Neural progenitor cell (in vitro differentiated cells): ENCODE results near the gene UNC5B. TPM values are rescaled to one million over a fixed set of nuclear protein-coding genes. Genes with fewer than 3 reads are reported as not detected.
"Not testable (repeated sequence)": the region's sequence is repeated elsewhere in the genome, so short reads cannot be mapped to it uniquely, and the experiment has no call there.

ENCODE experiments used
- DNase-seq: peaks from one replicate; pipeline ENCODE4 v3.0.0-alpha.2; 2016; ENCODE audit warnings: low spot score
- H2AFZ ChIP-seq: fragments of 200-600 bp; sonication (generic); replicated peaks from 2 replicates; pipeline ENCODE4 v1.6.1; 2016; ENCODE audit warnings: antibody characterized with exemption
- H3F3A ChIP-seq: fragments of 200-600 bp; sonication (generic); 2 replicates; pipeline ENCODE4 v1.6.1; 2016; ENCODE audit warnings: antibody characterized with exemption, low read depth
- H3K27ac ChIP-seq: fragments of 200-600 bp; sonication (generic); 2 replicates; pipeline ENCODE4 v1.5.1; 2016; ENCODE audit warnings: mild to moderate bottlenecking
- H3K27me3 ChIP-seq: fragments of 200-600 bp; sonication (generic); 2 replicates; pipeline ENCODE4 v1.6.1; 2016; ENCODE audit warnings: mild to moderate bottlenecking, moderate library complexity
- H3K36me3 ChIP-seq: fragments of 200-600 bp; sonication (generic); 2 replicates; pipeline ENCODE4 v1.5.1; 2016
- H3K4me1 ChIP-seq: fragments of 200-600 bp; sonication (generic); 2 replicates; pipeline ENCODE4 v1.6.1; 2016; ENCODE audit warnings: mixed run types
- H3K4me2 ChIP-seq: fragments of 200-600 bp; sonication (generic); 2 replicates; pipeline ENCODE4 v1.6.1; 2016
- H3K4me3 ChIP-seq: fragments of 200-600 bp; sonication (generic); 2 replicates; pipeline ENCODE4 v1.5.1; 2016
- H3K79me2 ChIP-seq: fragments of 200-600 bp; sonication (generic); 2 replicates; pipeline ENCODE4 v1.6.1; 2016; ENCODE audit warnings: low read depth
- H3K9ac ChIP-seq: fragments of 200-600 bp; sonication (generic); 2 replicates; pipeline ENCODE4 v1.6.1; 2016
- H3K9me3 ChIP-seq: fragments of 200-600 bp; sonication (generic); 2 replicates; pipeline ENCODE4 v1.5.1; 2016; ENCODE audit warnings: low read depth
- H4K20me1 ChIP-seq: fragments of 200-600 bp; sonication (generic); 2 replicates; pipeline ENCODE4 v1.6.1; 2016; ENCODE audit warnings: low read depth
- H3K27ac Mint-ChIP-seq: 3 replicates; pipeline ENCODE4 v1.8.0; 2021; ENCODE audit warnings: mixed read lengths
- H3K27me3 Mint-ChIP-seq: 2 replicates; pipeline ENCODE4 v1.8.0; 2022; ENCODE audit warnings: low read depth, mild to moderate bottlenecking, inconsistent platforms, moderate library complexity, mixed read lengths; ENCODE audit not compliant: insufficient read depth
- H3K36me3 Mint-ChIP-seq: 3 replicates; pipeline ENCODE4 v1.8.0; 2021; ENCODE audit warnings: mixed read lengths
- H3K4me1 Mint-ChIP-seq: 3 replicates; pipeline ENCODE4 v1.8.0; 2021; ENCODE audit warnings: mixed read lengths
- H3K4me3 Mint-ChIP-seq: 3 replicates; pipeline ENCODE4 v1.8.0; 2021; ENCODE audit warnings: mild to moderate bottlenecking, moderate library complexity, mixed read lengths
- H3K9me3 Mint-ChIP-seq: 3 replicates; pipeline ENCODE4 v1.8.0; 2020; ENCODE audit warnings: mixed read lengths
- EZH2 ChIP-seq: fragments of 200-600 bp; sonication (generic); IDR thresholded peaks from 2 replicates; pipeline ENCODE4 v1.6.1; 2017; ENCODE audit warnings: antibody characterized with exemption, mild to moderate bottlenecking, moderate library complexity
- EZH2phosphoT487 ChIP-seq: fragments of 200-600 bp; sonication (generic); IDR thresholded peaks from 2 replicates; pipeline ENCODE4 v1.6.1; 2017; ENCODE audit warnings: antibody characterized with exemption
- total RNA-seq: library from RNA; depleted of rRNA; stranded (reverse); fragments of >200 nt; gene quantifications from 2 replicates; pipeline ENCODE4 v1.2.3, GENCODE V29; 2015; ENCODE audit warnings: low replicate concordance
- TF ChIP-seq, protein P1 (sequence below): fragments of 200-600 bp; sonication (generic); IDR thresholded peaks from 2 replicates; pipeline ENCODE4 v1.5.1; 2017; ENCODE audit warnings: antibody characterized with exemption, mild to moderate bottlenecking

Gene UNC5B
- total RNA-seq, 1 donor from 2014 or later, result 3.3 TPM

- H3K27ac ChIP-seq, result no peak overlapping the region
- peaks cover 41% of the 10 kb centered on the region for H3K4me1 Mint-ChIP-seq
- peaks cover 30% of the 10 kb centered on the region for H4K20me1 ChIP-seq
These were observed 5.1 kb downstream of the UNC5B start for GRCh38 chr10:71217266-71218045.

GRCh38 chr10:71218046-71218650 is 5.8 kb downstream of the UNC5B start:
- Mint-ChIP-seq H3K4me1 (peaks cover 41% of the 10 kb centered on the region), H3K27me3 (peaks cover 29% of the 10 kb centered on the region), H3K36me3 (no peaks in the 10 kb centered on the region), H3K27ac (no peak overlapping the region), H3K4me3 (peak overlapping the region; percentile 77), H3K9me3 (no peaks in the 10 kb centered on the region)
- H4K20me1 ChIP-seq, result peaks cover 30% of the 10 kb centered on the region
- no peak overlapping the region for H3K9ac ChIP-seq
- DNase-seq, result no peak
- H3F3A ChIP-seq, result peaks cover 31% of the 10 kb centered on the region
- peak overlapping the region; percentile 45 for H3K4me3 ChIP-seq
- H3K4me2 ChIP-seq, result peak overlapping the region; percentile 91
- H3K27ac ChIP-seq, result no peak overlapping the region
- no peaks in the 10 kb centered on the region for H3K36me3 ChIP-seq
- H3K4me1 ChIP-seq, result peaks cover 40% of the 10 kb centered on the region
- H3K9me3 ChIP-seq, result no peaks in the 10 kb centered on the region
- TF ChIP-seq, protein P1, sequence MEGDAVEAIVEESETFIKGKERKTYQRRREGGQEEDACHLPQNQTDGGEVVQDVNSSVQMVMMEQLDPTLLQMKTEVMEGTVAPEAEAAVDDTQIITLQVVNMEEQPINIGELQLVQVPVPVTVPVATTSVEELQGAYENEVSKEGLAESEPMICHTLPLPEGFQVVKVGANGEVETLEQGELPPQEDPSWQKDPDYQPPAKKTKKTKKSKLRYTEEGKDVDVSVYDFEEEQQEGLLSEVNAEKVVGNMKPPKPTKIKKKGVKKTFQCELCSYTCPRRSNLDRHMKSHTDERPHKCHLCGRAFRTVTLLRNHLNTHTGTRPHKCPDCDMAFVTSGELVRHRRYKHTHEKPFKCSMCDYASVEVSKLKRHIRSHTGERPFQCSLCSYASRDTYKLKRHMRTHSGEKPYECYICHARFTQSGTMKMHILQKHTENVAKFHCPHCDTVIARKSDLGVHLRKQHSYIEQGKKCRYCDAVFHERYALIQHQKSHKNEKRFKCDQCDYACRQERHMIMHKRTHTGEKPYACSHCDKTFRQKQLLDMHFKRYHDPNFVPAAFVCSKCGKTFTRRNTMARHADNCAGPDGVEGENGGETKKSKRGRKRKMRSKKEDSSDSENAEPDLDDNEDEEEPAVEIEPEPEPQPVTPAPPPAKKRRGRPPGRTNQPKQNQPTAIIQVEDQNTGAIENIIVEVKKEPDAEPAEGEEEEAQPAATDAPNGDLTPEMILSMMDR, result no peak
- TF ChIP-seq EZH2 (no peak), EZH2phosphoT487 (no peak)
- H3K79me2 ChIP-seq, result peaks cover 35% of the 10 kb centered on the region
- peaks cover 15% of the 10 kb centered on the region for H3K27me3 ChIP-seq
- H2AFZ ChIP-seq, result peak overlapping the region; percentile 73

More at GRCh38 chr10:71217266-71218045, 5.1 kb downstream of the UNC5B start:
- Mint-ChIP-seq H3K4me3 (peak overlapping the region; percentile 77), H3K27me3 (peaks cover 29% of the 10 kb centered on the region), H3K27ac (no peak overlapping the region), H3K9me3 (no peaks in the 10 kb centered on the region), H3K36me3 (no peaks in the 10 kb centered on the region)
- H3K36me3 ChIP-seq, result no peaks in the 10 kb centered on the region
- H2AFZ ChIP-seq, result peak overlapping the region; percentile 73
- H3F3A ChIP-seq, result peaks cover 33% of the 10 kb centered on the region
- H3K79me2 ChIP-seq, result peaks cover 35% of the 10 kb centered on the region
- H3K27me3 ChIP-seq, result peaks cover 18% of the 10 kb centered on the region
- H3K9me3 ChIP-seq, result no peaks in the 10 kb centered on the region
- H3K4me3 ChIP-seq, result peak overlapping the region; percentile 45
- peaks cover 33% of the 10 kb centered on the region for H3K4me1 ChIP-seq
- H3K9ac ChIP-seq, result no peak overlapping the region
- peak overlapping the region; percentile 91 for H3K4me2 ChIP-seq
- TF ChIP-seq EZH2phosphoT487 (no peak), EZH2 (no peak)
- TF ChIP-seq, protein P1, result peak; percentile 34
- DNase-seq, result peak; percentile 77

GRCh38 chr10:71218651-71219050 is 6.3 kb downstream of the UNC5B start:
- H3K4me2 ChIP-seq, result no peak overlapping the region

DNA sequence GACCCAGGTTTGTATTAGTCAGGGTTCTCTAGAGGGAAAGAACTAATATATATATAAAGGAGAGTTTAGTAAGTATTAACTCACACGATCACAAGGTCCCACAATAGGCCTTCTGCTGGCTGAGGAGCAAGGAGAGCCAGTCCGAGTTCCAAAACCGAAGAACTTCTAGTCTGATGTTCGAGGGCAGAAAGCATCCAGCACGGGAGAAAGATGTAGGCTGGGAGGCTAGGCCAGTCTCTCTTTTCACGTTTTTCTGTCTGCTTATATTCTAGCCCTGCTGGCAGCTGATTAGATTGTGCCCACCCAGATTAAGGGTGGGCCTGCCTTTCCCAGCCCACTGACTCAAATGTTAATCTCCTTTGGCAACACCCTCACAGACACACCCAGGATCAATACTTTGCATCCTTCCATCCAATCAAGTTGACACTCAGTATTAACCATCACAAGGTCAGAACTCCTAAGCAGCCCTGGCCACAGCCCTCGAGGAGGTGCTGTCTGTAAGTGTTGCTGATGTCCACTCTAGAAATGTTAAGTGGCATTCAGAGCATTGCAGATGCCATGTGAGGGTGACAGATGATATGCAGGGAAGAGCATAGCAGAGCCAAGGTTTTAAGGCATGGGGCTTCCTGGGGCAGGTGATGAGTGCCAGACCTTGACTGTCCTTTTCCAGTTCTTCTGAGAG is 7.0 kb downstream of the UNC5B start:
- not testable (repeated sequence) for H3K9me3 ChIP-seq, H2AFZ ChIP-seq, H3K4me3 ChIP-seq, H3K36me3 Mint-ChIP-seq, H3K4me2 ChIP-seq, DNase-seq, H3K36me3 ChIP-seq, H3K4me3 Mint-ChIP-seq, H3K9me3 Mint-ChIP-seq, H3K9ac ChIP-seq, H3K27ac Mint-ChIP-seq, H3K27me3 ChIP-seq, H3K27ac ChIP-seq
- peaks cover 27% of the 10 kb centered on the region for H3K79me2 ChIP-seq
- H3K4me1 ChIP-seq, result peaks cover 42% of the 10 kb centered on the region
- peaks cover 20% of the 10 kb centered on the region for H4K20me1 ChIP-seq
- peaks cover 31% of the 10 kb centered on the region for H3F3A ChIP-seq
- peaks cover 39% of the 10 kb centered on the region for H3K4me1 Mint-ChIP-seq
- H3K27me3 Mint-ChIP-seq, result peaks cover 27% of the 10 kb centered on the region

More at GRCh38 chr10:71218651-71219050, 6.3 kb downstream of the UNC5B start:
- Histone ChIP-seq H3K36me3 (no peaks in the 10 kb centered on the region), H3K4me1 (peaks cover 45% of the 10 kb centered on the region), H3K27me3 (peaks cover 10% of the 10 kb centered on the region), H3K9ac (no peak overlapping the region), H4K20me1 (peaks cover 28% of the 10 kb centered on the region), H3K4me3 (no peak overlapping the region), H3K9me3 (no peaks in the 10 kb centered on the region), H3F3A (peaks cover 31% of the 10 kb centered on the region), H3K79me2 (peaks cover 34% of the 10 kb centered on the region), H2AFZ (no peak overlapping the region), H3K27ac (no peak overlapping the region)
- no peak for TF ChIP-seq EZH2phosphoT487
- TF ChIP-seq, protein P1, result no peak
- TF ChIP-seq EZH2, result no peak
- Mint-ChIP-seq H3K9me3 (no peaks in the 10 kb centered on the region), H3K27me3 (peaks cover 29% of the 10 kb centered on the region), H3K4me1 (peaks cover 45% of the 10 kb centered on the region), H3K36me3 (no peaks in the 10 kb centered on the region), H3K27ac (no peak overlapping the region), H3K4me3 (no peak overlapping the region)
- DNase-seq, result no peak
